Endodermal cell (in vitro differentiated cells): ENCODE results near the gene ME3. TPM values are rescaled to one million over a fixed set of nuclear protein-coding genes. Genes with fewer than 3 reads are reported as not detected.
"Not testable (repeated sequence)": the region's sequence is repeated elsewhere in the genome, so short reads cannot be mapped to it uniquely, and the experiment has no call there.

Experiments used
- DNase-seq: peaks from one replicate; pipeline ENCODE4 v3.0.0-alpha.2; 2017
- H3K27ac ChIP-seq: 2 replicates; pipeline ENCODE4 v1.5.1; 2013; ENCODE audit warnings: mild to moderate bottlenecking, low read depth, low read length, moderate library complexity
- H3K27me3 ChIP-seq: 2 replicates; pipeline ENCODE4 v1.6.1; 2013; ENCODE audit warnings: mild to moderate bottlenecking, low read length, moderate library complexity; ENCODE audit not compliant: insufficient read depth, control insufficient read depth, poor library complexity, severe bottlenecking
- H3K36me3 ChIP-seq: 2 replicates; pipeline ENCODE4 v1.7.0; 2013; ENCODE audit warnings: mild to moderate bottlenecking, low read length, moderate library complexity; ENCODE audit not compliant: control insufficient read depth, insufficient read depth
- H3K4me1 ChIP-seq: one replicate; pipeline ENCODE4 v1.7.0; 2013; ENCODE audit warnings: low read length; ENCODE audit not compliant: control insufficient read depth, insufficient read depth
- H3K4me3 ChIP-seq: 2 replicates; pipeline ENCODE4 v1.5.1; 2013; ENCODE audit warnings: mild to moderate bottlenecking, low read length, moderate library complexity
- H3K9ac ChIP-seq: 2 replicates; pipeline ENCODE4 v1.6.1; 2013; ENCODE audit warnings: mild to moderate bottlenecking, low read length, moderate library complexity; ENCODE audit not compliant: poor library complexity, severe bottlenecking; ENCODE audit errors: extremely low read depth
- H3K9me3 ChIP-seq: 2 replicates; pipeline ENCODE4 v1.6.1; 2013; ENCODE audit warnings: mild to moderate bottlenecking, low read length, moderate library complexity; ENCODE audit not compliant: control insufficient read depth
- H3K27ac Mint-ChIP-seq: 2 replicates; pipeline ENCODE4 v1.8.0; 2020; ENCODE audit warnings: mixed read lengths
- H3K27me3 Mint-ChIP-seq: 2 replicates; pipeline ENCODE4 v1.8.0; 2021; ENCODE audit warnings: mild to moderate bottlenecking, mixed read lengths; ENCODE audit not compliant: insufficient read depth
- H3K36me3 Mint-ChIP-seq: 2 replicates; pipeline ENCODE4 v1.8.0; 2020; ENCODE audit warnings: low read depth, mixed read lengths
- H3K4me1 Mint-ChIP-seq: 2 replicates; pipeline ENCODE4 v1.8.0; 2020; ENCODE audit warnings: mixed read lengths
- H3K4me3 Mint-ChIP-seq: 2 replicates; pipeline ENCODE4 v1.8.0; 2020; ENCODE audit warnings: mild to moderate bottlenecking, moderate library complexity, mixed read lengths
- H3K9me3 Mint-ChIP-seq: 2 replicates; pipeline ENCODE4 v1.8.0; 2020; ENCODE audit warnings: mild to moderate bottlenecking, mixed read lengths
- WGBS, 2 experiments: methylation state at CpG; one replicate each; pipeline versions ENCODE4 v1.1.5 to v1.1.7; 2013; ENCODE audit warnings: missing lambda C conversion rate in 2 of 2, mixed read lengths in 1 of 2; ENCODE audit not compliant: insufficient coverage in 1 of 2, insufficient read length in 1 of 2; 5-methylcytosine and 5-hydroxymethylcytosine counted together
- total RNA-seq, 2 donors: library from RNA; stranded (reverse); fragmentation: NEBNext Ultra II Directional in 1 of 2; extraction: Animal tissue kit (Norgen Biotek cat#: 25700) in 1 of 2; gene quantifications; 2 replicates in 1 of 2; 3 replicates in 1 of 2; pipeline ENCODE4 v1.2.1, GENCODE V29; 2021
- TF ChIP-seq, protein P1 (sequence below): fragments of 200-600 bp; sonication (generic); conservative IDR thresholded peaks from 2 replicates; pipeline ENCODE4 v1.5.0; 2021; ENCODE audit warnings: antibody characterized with exemption, mild to moderate bottlenecking

ME3 gene
- total RNA-seq, 2 donors from 2014 or later = 1.2 to 1.3 TPM

GRCh38 chr11:86565801-86566312, 106.6 kb downstream of the ME3 start:
- Mint-ChIP-seq H3K27me3 (peaks cover 1% of the 10 kb centered on the region), H3K4me3 (no peak overlapping the region), H3K4me1 (no peaks in the 10 kb centered on the region), H3K27ac (no peak overlapping the region), H3K36me3 (no peaks in the 10 kb centered on the region), H3K9me3 (peaks cover 8% of the 10 kb centered on the region)
- Histone ChIP-seq H3K9ac (no peak overlapping the region), H3K27ac (no peak overlapping the region), H3K4me3 (no peak overlapping the region), H3K36me3 (no peaks in the 10 kb centered on the region), H3K9me3 (peaks cover 16% of the 10 kb centered on the region), H3K4me1 (no peaks in the 10 kb centered on the region), H3K27me3 (no peaks in the 10 kb centered on the region)
- DNase-seq = no peak
- TF ChIP-seq, protein P1, sequence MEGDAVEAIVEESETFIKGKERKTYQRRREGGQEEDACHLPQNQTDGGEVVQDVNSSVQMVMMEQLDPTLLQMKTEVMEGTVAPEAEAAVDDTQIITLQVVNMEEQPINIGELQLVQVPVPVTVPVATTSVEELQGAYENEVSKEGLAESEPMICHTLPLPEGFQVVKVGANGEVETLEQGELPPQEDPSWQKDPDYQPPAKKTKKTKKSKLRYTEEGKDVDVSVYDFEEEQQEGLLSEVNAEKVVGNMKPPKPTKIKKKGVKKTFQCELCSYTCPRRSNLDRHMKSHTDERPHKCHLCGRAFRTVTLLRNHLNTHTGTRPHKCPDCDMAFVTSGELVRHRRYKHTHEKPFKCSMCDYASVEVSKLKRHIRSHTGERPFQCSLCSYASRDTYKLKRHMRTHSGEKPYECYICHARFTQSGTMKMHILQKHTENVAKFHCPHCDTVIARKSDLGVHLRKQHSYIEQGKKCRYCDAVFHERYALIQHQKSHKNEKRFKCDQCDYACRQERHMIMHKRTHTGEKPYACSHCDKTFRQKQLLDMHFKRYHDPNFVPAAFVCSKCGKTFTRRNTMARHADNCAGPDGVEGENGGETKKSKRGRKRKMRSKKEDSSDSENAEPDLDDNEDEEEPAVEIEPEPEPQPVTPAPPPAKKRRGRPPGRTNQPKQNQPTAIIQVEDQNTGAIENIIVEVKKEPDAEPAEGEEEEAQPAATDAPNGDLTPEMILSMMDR = no peak
- 71 to 80% methylated on average over 1 to 2 of the region's 2 CpGs for WGBS, 2 experiments

DNA sequence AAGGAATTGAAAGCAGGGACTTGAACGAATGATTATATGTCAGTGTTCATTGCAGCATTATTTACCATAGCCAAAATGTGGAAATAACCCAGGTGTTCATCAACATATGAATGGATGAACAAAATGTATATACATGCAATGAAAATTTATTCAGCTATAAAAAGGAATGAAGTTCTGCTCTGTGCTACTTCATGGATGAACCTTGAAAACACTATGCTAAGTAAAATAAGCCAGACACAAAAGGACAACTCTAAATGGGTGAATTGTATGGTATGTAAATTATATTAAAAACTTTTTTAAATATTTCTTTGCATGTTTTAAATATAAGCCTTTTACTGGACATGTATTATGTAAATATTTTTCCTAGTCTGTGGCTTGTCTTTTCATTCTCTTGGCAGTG, 107.0 kb downstream of the ME3 start:
- 100% methylated on average over 1 of the region's 1 CpG for WGBS, 2 experiments
- peaks cover 1% of the 10 kb centered on the region for H3K27me3 Mint-ChIP-seq
- H3K4me3 Mint-ChIP-seq = no peak overlapping the region
- TF ChIP-seq, protein P1 = no peak
- Histone ChIP-seq H3K9me3 (peaks cover 16% of the 10 kb centered on the region), H3K4me3 (no peak overlapping the region), H3K27me3 (no peaks in the 10 kb centered on the region), H3K36me3 (no peaks in the 10 kb centered on the region), H3K4me1 (no peaks in the 10 kb centered on the region), H3K27ac (no peak overlapping the region), H3K9ac (no peak overlapping the region)
- H3K36me3 Mint-ChIP-seq = no peaks in the 10 kb centered on the region
- DNase-seq = no peak
- H3K4me1 Mint-ChIP-seq = no peaks in the 10 kb centered on the region
- H3K27ac Mint-ChIP-seq = no peak overlapping the region
- H3K9me3 Mint-ChIP-seq = peaks cover 8% of the 10 kb centered on the region

DNA sequence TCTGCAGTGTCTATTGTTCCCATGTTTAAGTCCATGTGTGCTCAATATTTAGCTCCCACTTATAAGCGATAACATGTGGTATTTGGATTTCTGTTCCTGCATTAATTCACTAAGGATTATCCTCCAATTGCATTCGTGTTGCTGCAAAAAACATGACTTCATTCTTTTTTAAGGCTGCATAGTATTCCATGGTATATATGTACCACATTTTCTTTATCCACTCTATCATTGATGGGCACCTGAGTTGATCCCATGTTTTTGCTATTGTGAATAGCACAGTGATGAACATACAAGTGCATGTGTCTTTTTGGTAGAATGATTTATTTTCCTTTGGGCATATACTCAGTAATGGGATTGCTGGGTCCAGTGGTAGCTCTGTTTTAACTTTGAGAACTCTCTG, 109.6 kb downstream of the ME3 start:
- 80 to 87% methylated on average over 2 of the region's 2 CpGs for WGBS, 2 experiments
- H3K27me3 ChIP-seq, H3K27ac ChIP-seq, DNase-seq, H3K9ac ChIP-seq, H3K27ac Mint-ChIP-seq, H3K27me3 Mint-ChIP-seq, H3K36me3 Mint-ChIP-seq, H3K4me3 Mint-ChIP-seq, H3K4me1 ChIP-seq, H3K9me3 Mint-ChIP-seq, H3K36me3 ChIP-seq: not testable (repeated sequence)
- Histone ChIP-seq H3K9me3 (peaks cover 16% of the 10 kb centered on the region), H3K4me3 (peak overlapping the region; percentile 26)
- H3K4me1 Mint-ChIP-seq = peaks cover 12% of the 10 kb centered on the region
